Neural crest cell (in vitro differentiated cells): ENCODE results near the gene GNPTG. TPM values are rescaled to one million over a fixed set of nuclear protein-coding genes. Genes with fewer than 3 reads are reported as not detected.
"Not testable (repeated sequence)": the region's sequence is repeated elsewhere in the genome, so short reads cannot be mapped to it uniquely, and the experiment has no call there.

ENCODE experiments used
- DNase-seq: peaks from one replicate; pipeline ENCODE4 v3.0.0; 2021; ENCODE audit warnings: low read depth, mixed read lengths, low spot score
- H3K27ac Mint-ChIP-seq: one replicate; pipeline ENCODE4 v1.8.0; 2021; ENCODE audit warnings: mild to moderate bottlenecking, mixed read lengths; ENCODE audit not compliant: unreplicated experiment
- H3K27me3 Mint-ChIP-seq: 2 replicates; pipeline ENCODE4 v1.8.0; 2021; ENCODE audit warnings: low read depth, mild to moderate bottlenecking, mixed read lengths
- H3K36me3 Mint-ChIP-seq: 2 replicates; pipeline ENCODE4 v1.8.0; 2021; ENCODE audit warnings: low read depth, mild to moderate bottlenecking, mixed read lengths
- H3K4me1 Mint-ChIP-seq: 2 replicates; pipeline ENCODE4 v1.8.0; 2021; ENCODE audit warnings: mixed read lengths
- H3K4me3 Mint-ChIP-seq: one replicate; pipeline ENCODE4 v1.8.0; 2021; ENCODE audit warnings: mild to moderate bottlenecking, mixed read lengths
- H3K9me3 Mint-ChIP-seq: 2 replicates; pipeline ENCODE4 v1.8.0; 2021; ENCODE audit warnings: mixed read lengths
- CTCF ChIP-seq: fragments of 200-600 bp; sonication (generic); conservative IDR thresholded peaks from 2 replicates; pipeline ENCODE4 v1.5.0; 2021; ENCODE audit warnings: antibody characterized with exemption, mild to moderate bottlenecking
- total RNA-seq: library from RNA; stranded (reverse); gene quantifications from 2 replicates; pipeline ENCODE4 v1.2.1, GENCODE V29; 2021

The GNPTG gene
- total RNA-seq, 1 donor from 2014 or later: 38.3 TPM

- H3K4me1 Mint-ChIP-seq: peaks cover 5% of the 10 kb centered on the region
- no peak for DNase-seq
- peaks cover 10% of the 10 kb centered on the region for H3K36me3 Mint-ChIP-seq
- H3K4me3 Mint-ChIP-seq: peak overlapping the region; percentile 44
- no peaks in the 10 kb centered on the region for H3K9me3 Mint-ChIP-seq
- peaks cover 11% of the 10 kb centered on the region for H3K27me3 Mint-ChIP-seq
- no peak for TF ChIP-seq CTCF
- no peak overlapping the region for H3K27ac Mint-ChIP-seq
These were observed 26.5 kb upstream of the GNPTG start for GRCh38 chr16:1325261-1325660.

DNA sequence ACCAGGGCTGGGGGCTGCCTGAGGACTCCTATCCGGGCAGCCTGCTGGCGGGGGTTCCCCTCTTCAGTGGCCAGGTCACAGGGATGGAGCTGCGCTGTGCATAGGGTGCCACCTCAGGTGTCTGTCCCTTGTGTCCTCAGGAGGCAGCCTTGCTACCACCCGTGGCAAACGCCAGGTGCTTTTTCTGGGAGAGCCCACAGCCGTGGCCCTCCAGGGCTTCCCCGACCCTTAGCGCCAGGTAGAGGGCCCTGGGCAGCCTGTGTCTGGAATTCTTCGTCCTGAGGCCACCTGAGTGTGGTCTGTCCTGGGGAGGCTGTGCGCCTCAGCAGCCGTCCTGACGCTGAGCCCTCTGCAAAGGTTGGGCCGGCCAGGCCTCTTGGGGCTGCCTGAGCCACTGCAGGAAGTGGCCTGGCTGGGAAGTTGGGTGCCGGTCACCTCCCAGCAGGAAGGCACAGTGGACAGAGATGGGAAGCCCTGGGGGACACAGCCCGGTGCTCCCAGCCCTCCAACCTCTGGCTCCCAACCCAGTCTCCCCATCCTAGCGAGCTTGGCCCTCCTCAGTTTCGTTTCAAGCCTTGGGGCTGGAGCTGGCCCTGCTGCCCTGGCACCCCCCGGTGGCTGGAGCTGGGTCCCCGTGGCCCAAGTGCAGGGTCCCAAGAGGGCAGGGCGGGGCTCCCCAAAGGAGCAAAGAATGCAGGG lies 25.9 kb upstream of the GNPTG start:
- H3K4me1 Mint-ChIP-seq: peaks cover 5% of the 10 kb centered on the region
- DNase-seq: no peak
- no peak for TF ChIP-seq CTCF
- no peak overlapping the region for H3K27ac Mint-ChIP-seq
- peak overlapping the region; percentile 44 for H3K4me3 Mint-ChIP-seq
- H3K27me3 Mint-ChIP-seq: peaks cover 14% of the 10 kb centered on the region
- H3K9me3 Mint-ChIP-seq: no peaks in the 10 kb centered on the region
- H3K36me3 Mint-ChIP-seq: peaks cover 10% of the 10 kb centered on the region

GRCh38 chr16:1326391-1326790 lies 25.3 kb upstream of the GNPTG start:
- Mint-ChIP-seq H3K27ac (no peak overlapping the region), H3K27me3 (peaks cover 19% of the 10 kb centered on the region), H3K36me3 (peaks cover 10% of the 10 kb centered on the region), H3K4me3 (peak overlapping the region; percentile 58), H3K9me3 (no peaks in the 10 kb centered on the region), H3K4me1 (peaks cover 7% of the 10 kb centered on the region)
- no peak for TF ChIP-seq CTCF
- DNase-seq: no peak

- no peak for TF ChIP-seq CTCF
- peaks cover 12% of the 10 kb centered on the region for H3K4me1 Mint-ChIP-seq
- peaks cover 26% of the 10 kb centered on the region for H3K27me3 Mint-ChIP-seq
- H3K36me3 Mint-ChIP-seq: peaks cover 10% of the 10 kb centered on the region
- peak overlapping the region; percentile 58 for H3K4me3 Mint-ChIP-seq
- H3K27ac Mint-ChIP-seq: no peak overlapping the region
- H3K9me3 Mint-ChIP-seq: no peaks in the 10 kb centered on the region
- no peak for DNase-seq
These were observed 24.6 kb upstream of the GNPTG start for GRCh38 chr16:1326946-1327618.

- DNase-seq: no peak
- Mint-ChIP-seq H3K27ac (no peak overlapping the region), H3K4me1 (peaks cover 12% of the 10 kb centered on the region), H3K27me3 (peaks cover 31% of the 10 kb centered on the region), H3K4me3 (peak overlapping the region; percentile 27), H3K36me3 (peaks cover 10% of the 10 kb centered on the region), H3K9me3 (no peaks in the 10 kb centered on the region)
- no peak for TF ChIP-seq CTCF
These were observed 24.1 kb upstream of the GNPTG start for GRCh38 chr16:1327619-1327947.

DNA sequence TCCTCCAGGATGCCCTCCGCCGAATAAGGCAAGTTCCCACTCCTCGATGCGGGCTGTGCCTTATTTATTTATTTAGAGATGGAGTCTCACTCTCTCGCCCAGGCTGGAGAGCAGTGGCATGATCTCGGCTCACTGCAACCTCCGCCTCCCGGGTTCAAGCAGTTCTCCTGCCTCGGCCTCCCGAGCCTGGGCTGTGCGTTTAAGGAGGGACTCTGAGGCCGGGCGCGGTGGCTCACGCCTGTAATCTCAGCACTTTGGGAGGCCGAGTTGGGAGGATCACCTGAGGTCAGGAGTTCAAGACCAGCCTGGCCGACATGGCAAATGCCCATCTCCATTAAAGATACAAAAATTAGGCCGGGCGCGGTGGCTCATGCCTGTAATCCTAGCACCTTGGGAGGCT lies 23.6 kb upstream of the GNPTG start:
- Mint-ChIP-seq H3K27me3 (peaks cover 34% of the 10 kb centered on the region), H3K4me1 (peaks cover 12% of the 10 kb centered on the region), H3K4me3 (peak overlapping the region; percentile 27)
- not testable (repeated sequence) for DNase-seq, H3K36me3 Mint-ChIP-seq, H3K9me3 Mint-ChIP-seq, H3K27ac Mint-ChIP-seq

GRCh38 chr16:1328961-1329360 lies 22.8 kb upstream of the GNPTG start:
- not testable (repeated sequence) for H3K9me3 Mint-ChIP-seq, DNase-seq, H3K36me3 Mint-ChIP-seq
- H3K27me3 Mint-ChIP-seq: peaks cover 34% of the 10 kb centered on the region
- H3K4me3 Mint-ChIP-seq: peak overlapping the region; percentile 34
- H3K27ac Mint-ChIP-seq: peak overlapping the region; percentile 43
- peaks cover 12% of the 10 kb centered on the region for H3K4me1 Mint-ChIP-seq
